Panc1 (cell line): ENCODE measurements around the gene PRELID3B.

Experiments used
- CTCF ChIP-seq: fragments of 450-650 bp; IDR thresholded peaks from 2 replicates; pipeline ENCODE4 v1.5.1; 2017; ENCODE audit warnings: mild to moderate bottlenecking
- POLR2AphosphoS5 ChIP-seq: IDR thresholded peaks from 2 replicates; pipeline ENCODE4 v1.6.1; 2012; ENCODE audit warnings: mild to moderate bottlenecking, low read depth, low read length, moderate library complexity
- REST ChIP-seq, 2 experiments: IDR thresholded peaks; 2 replicates each; pipeline ENCODE4 v1.6.1; 2011 to 2012; ENCODE audit warnings: low read depth in 2 of 2, control low read depth in 1 of 2, low read length in 1 of 2, mild to moderate bottlenecking in 1 of 2, moderate library complexity in 1 of 2; ENCODE audit not compliant: insufficient read depth in 1 of 2

- TF ChIP-seq CTCF (no peak), POLR2AphosphoS5 (no peak), REST (IDR thresholded peaks at IDR 0.05; ENCODE audit: insufficient read depth in 1 of 2, low read depth in 2 of 2, low read length in 1 of 2) (no peak)
Observed at GRCh38 chr20:59013031-59013951, 29.3 kb downstream of the PRELID3B start.
